Hepatocyte (in vitro differentiated cells): ENCODE measurements around the gene ZBTB7B. TPM values are rescaled to one million over a fixed set of nuclear protein-coding genes. Genes with fewer than 3 reads are reported as not detected.

Experiments used
- DNase-seq: peaks from one replicate; pipeline ENCODE4 v3.0.0-alpha.2; 2016; ENCODE audit warnings: low spot score
- H2AFZ ChIP-seq: fragments of 200-600 bp; sonication (generic); 2 replicates; pipeline ENCODE4 v1.6.0; 2016; ENCODE audit warnings: antibody characterized with exemption, mild to moderate bottlenecking
- H3K27ac ChIP-seq: fragments of 200-600 bp; sonication (generic); 2 replicates; pipeline ENCODE4 v1.5.1; 2016; ENCODE audit warnings: mild to moderate bottlenecking
- H3K27me3 ChIP-seq: fragments of 200-600 bp; sonication (generic); 2 replicates; pipeline ENCODE4 v1.6.1; 2016
- H3K36me3 ChIP-seq: fragments of 200-600 bp; sonication (generic); replicated peaks from 2 replicates; pipeline ENCODE4 v1.5.1; 2016; ENCODE audit warnings: low read depth; ENCODE audit not compliant: insufficient read depth
- H3K4me1 ChIP-seq: fragments of 200-600 bp; sonication (generic); 2 replicates; pipeline ENCODE4 v1.5.1; 2016; ENCODE audit warnings: mild to moderate bottlenecking, moderate library complexity; ENCODE audit not compliant: insufficient read depth
- H3K4me2 ChIP-seq: fragments of 200-600 bp; sonication (generic); 2 replicates; pipeline ENCODE4 v1.6.0; 2016
- H3K4me3 ChIP-seq: fragments of 200-600 bp; sonication (generic); 2 replicates; pipeline ENCODE4 v1.5.1; 2016; ENCODE audit warnings: mild to moderate bottlenecking
- H3K79me2 ChIP-seq: fragments of 200-600 bp; sonication (generic); 2 replicates; pipeline ENCODE4 v1.6.0; 2017; ENCODE audit warnings: mild to moderate bottlenecking
- H3K9me2 ChIP-seq: fragments of 200-600 bp; sonication (generic); replicated peaks from 2 replicates; pipeline ENCODE4 v1.6.0; 2017; ENCODE audit warnings: mild to moderate bottlenecking; ENCODE audit not compliant: insufficient read depth
- H3K9me3 ChIP-seq: fragments of 200-600 bp; sonication (generic); 2 replicates; pipeline ENCODE4 v1.5.1; 2016; ENCODE audit warnings: low read depth, mild to moderate bottlenecking
- H4K20me1 ChIP-seq: fragments of 200-600 bp; sonication (generic); 2 replicates; pipeline ENCODE4 v1.6.0; 2016; ENCODE audit warnings: mild to moderate bottlenecking; ENCODE audit not compliant: insufficient read depth, poor library complexity, severe bottlenecking
- EZH2 ChIP-seq: fragments of 200-600 bp; sonication (generic); IDR thresholded peaks from 2 replicates; pipeline ENCODE4 v1.6.1; 2016; ENCODE audit warnings: antibody characterized with exemption, mild to moderate bottlenecking, borderline replicate concordance
- EZH2phosphoT487 ChIP-seq: fragments of 200-600 bp; sonication (generic); IDR thresholded peaks from one replicate; pipeline ENCODE4 v1.6.1; 2018; ENCODE audit warnings: antibody characterized with exemption, mild to moderate bottlenecking, low read depth, moderate library complexity; ENCODE audit not compliant: unreplicated experiment, severe bottlenecking
- WGBS: methylation state at CpG from one replicate; pipeline ENCODE4 v1.1.6; 2016; ENCODE audit warnings: low lambda C conversion rate; ENCODE audit errors: missing lambda C conversion rate; 5-methylcytosine and 5-hydroxymethylcytosine counted together
- polyA plus RNA-seq: library from polyadenylated mRNA; unstranded; fragments of >200 nt; fragmentation: Nextera tagmentation; extraction: Ambion mirVana; gene quantifications from 2 replicates; pipeline ENCODE4 v1.2.1, GENCODE V29; 2016
- total RNA-seq: library from RNA; depleted of rRNA; stranded (reverse); fragments of >200 nt; gene quantifications from 2 replicates; pipeline ENCODE4 v1.2.3, GENCODE V29; 2014
- TF ChIP-seq, protein P1 (sequence below): fragments of 200-600 bp; sonication (generic); IDR thresholded peaks from 2 replicates; pipeline ENCODE4 v1.5.1; 2016; ENCODE audit warnings: antibody characterized with exemption, mild to moderate bottlenecking; ENCODE audit not compliant: poor library complexity

ZBTB7B gene
- total and polyA plus RNA-seq, 2 experiments from 2014 or later = 13.3 to 29.2 TPM

DNA sequence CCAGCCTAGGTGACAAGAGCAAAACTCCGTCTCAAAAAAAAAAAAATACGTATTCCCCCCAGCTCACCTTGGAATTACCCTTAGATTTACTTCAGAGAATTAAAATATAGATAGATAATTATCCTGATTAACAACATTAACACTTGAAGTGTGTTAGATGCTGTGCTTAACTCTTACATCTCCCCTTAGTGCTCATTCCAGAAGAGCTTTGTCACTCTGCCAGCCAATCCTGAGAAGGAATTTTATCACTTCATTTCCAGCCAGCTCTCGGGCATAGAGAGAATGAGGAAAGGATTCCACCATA lies 30.4 kb upstream of the ZBTB7B start:
- H3K4me2 ChIP-seq = peak overlapping the region; percentile 75
- no peak for TF ChIP-seq EZH2phosphoT487
- TF ChIP-seq EZH2 = no peak
- TF ChIP-seq, protein P1, sequence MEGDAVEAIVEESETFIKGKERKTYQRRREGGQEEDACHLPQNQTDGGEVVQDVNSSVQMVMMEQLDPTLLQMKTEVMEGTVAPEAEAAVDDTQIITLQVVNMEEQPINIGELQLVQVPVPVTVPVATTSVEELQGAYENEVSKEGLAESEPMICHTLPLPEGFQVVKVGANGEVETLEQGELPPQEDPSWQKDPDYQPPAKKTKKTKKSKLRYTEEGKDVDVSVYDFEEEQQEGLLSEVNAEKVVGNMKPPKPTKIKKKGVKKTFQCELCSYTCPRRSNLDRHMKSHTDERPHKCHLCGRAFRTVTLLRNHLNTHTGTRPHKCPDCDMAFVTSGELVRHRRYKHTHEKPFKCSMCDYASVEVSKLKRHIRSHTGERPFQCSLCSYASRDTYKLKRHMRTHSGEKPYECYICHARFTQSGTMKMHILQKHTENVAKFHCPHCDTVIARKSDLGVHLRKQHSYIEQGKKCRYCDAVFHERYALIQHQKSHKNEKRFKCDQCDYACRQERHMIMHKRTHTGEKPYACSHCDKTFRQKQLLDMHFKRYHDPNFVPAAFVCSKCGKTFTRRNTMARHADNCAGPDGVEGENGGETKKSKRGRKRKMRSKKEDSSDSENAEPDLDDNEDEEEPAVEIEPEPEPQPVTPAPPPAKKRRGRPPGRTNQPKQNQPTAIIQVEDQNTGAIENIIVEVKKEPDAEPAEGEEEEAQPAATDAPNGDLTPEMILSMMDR = no peak
- H3K9me3 ChIP-seq = no peaks in the 10 kb centered on the region
- WGBS = 39% methylated on average over 3 of the region's 3 CpGs
- H3K27ac ChIP-seq = peak overlapping the region; percentile 96
- peaks cover 58% of the 10 kb centered on the region for H3K79me2 ChIP-seq
- no peaks in the 10 kb centered on the region for H3K9me2 ChIP-seq
- DNase-seq = no peak
- no peaks in the 10 kb centered on the region for H3K36me3 ChIP-seq
- H3K27me3 ChIP-seq = no peaks in the 10 kb centered on the region
- no peak overlapping the region for H3K4me3 ChIP-seq
- no peaks in the 10 kb centered on the region for H4K20me1 ChIP-seq
- H3K4me1 ChIP-seq = peaks cover 29% of the 10 kb centered on the region
- no peak overlapping the region for H2AFZ ChIP-seq

- H3K27me3 ChIP-seq = no peaks in the 10 kb centered on the region
- peak overlapping the region; percentile 75 for H3K4me2 ChIP-seq
- H2AFZ ChIP-seq = no peak overlapping the region
- H3K79me2 ChIP-seq = peaks cover 59% of the 10 kb centered on the region
- peaks cover 29% of the 10 kb centered on the region for H3K4me1 ChIP-seq
- H3K9me2 ChIP-seq = no peaks in the 10 kb centered on the region
- peak overlapping the region; percentile 96 for H3K27ac ChIP-seq
- H3K9me3 ChIP-seq = no peaks in the 10 kb centered on the region
- H4K20me1 ChIP-seq = no peaks in the 10 kb centered on the region
- no peak overlapping the region for H3K4me3 ChIP-seq
- no peaks in the 10 kb centered on the region for H3K36me3 ChIP-seq
- WGBS = 9% methylated on average over 18 of the region's 18 CpGs
- peak; percentile 92 for DNase-seq
- TF ChIP-seq, protein P1 = no peak
- TF ChIP-seq EZH2 (no peak), EZH2phosphoT487 (no peak)
These were observed 29.9 kb upstream of the ZBTB7B start for GRCh38 chr1:154972517-154973343.

DNA sequence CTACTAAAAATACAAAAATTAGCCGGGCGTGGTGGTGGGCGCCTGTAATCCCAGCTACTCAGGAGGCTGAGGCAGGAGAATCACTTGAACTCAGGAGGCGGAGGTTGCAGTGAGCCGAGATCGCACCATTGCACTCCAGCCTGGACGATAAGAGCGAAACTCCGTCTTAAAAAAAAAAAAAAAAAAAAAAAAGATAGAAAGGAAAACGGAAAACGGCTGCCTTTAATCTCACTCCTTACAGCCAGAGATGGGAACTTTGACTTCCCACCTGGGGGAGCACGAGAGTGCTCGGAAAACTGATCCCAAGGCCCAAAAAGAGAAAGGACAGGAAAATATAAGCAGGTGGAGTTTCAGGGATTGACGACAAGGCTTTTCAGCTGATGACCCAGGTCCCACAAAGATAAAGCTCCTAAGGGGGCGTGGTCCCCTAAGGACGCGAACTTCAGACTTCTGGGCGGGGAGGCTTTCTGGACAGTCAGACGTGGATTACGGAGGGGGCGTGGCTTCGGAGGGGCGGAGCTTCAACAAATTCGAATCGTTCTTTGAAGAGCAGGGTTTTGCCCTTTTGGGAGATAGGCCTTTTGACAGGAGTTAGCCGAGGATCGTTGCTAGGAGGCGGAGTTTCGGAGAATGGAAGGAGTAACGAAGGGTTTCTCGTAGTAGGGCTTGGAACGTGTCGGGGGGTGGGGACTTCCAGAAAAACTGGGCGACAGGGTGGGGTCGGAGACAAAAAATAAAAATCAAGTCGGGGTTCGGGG lies 29.1 kb upstream of the ZBTB7B start:
- peak overlapping the region; percentile 96 for H3K27ac ChIP-seq
- TF ChIP-seq, protein P1 = peak; percentile 38
- no peak for TF ChIP-seq EZH2phosphoT487
- no peak for TF ChIP-seq EZH2
- H3K4me2 ChIP-seq = peak overlapping the region; percentile 75
- 4% methylated on average over 33 of the region's 37 CpGs for WGBS
- H2AFZ ChIP-seq = no peak overlapping the region
- DNase-seq = peak; percentile 99
- no peaks in the 10 kb centered on the region for H3K36me3 ChIP-seq
- no peaks in the 10 kb centered on the region for H3K9me3 ChIP-seq
- peak overlapping the region; percentile 8 for H3K4me3 ChIP-seq
- no peaks in the 10 kb centered on the region for H3K9me2 ChIP-seq
- H3K4me1 ChIP-seq = peaks cover 29% of the 10 kb centered on the region
- peaks cover 59% of the 10 kb centered on the region for H3K79me2 ChIP-seq
- H3K27me3 ChIP-seq = no peaks in the 10 kb centered on the region
- H4K20me1 ChIP-seq = no peaks in the 10 kb centered on the region
